ENCODE results near the gene TAF1L. TPM values are rescaled to one million over a fixed set of nuclear protein-coding genes. Genes with fewer than 3 reads are reported as not detected.
A peak's percentile ranks its signal among the peaks of the same experiment; 100 is the strongest.

Gene TAF1L
- total and polyA plus RNA-seq, 8 donors: not detected

DNA sequence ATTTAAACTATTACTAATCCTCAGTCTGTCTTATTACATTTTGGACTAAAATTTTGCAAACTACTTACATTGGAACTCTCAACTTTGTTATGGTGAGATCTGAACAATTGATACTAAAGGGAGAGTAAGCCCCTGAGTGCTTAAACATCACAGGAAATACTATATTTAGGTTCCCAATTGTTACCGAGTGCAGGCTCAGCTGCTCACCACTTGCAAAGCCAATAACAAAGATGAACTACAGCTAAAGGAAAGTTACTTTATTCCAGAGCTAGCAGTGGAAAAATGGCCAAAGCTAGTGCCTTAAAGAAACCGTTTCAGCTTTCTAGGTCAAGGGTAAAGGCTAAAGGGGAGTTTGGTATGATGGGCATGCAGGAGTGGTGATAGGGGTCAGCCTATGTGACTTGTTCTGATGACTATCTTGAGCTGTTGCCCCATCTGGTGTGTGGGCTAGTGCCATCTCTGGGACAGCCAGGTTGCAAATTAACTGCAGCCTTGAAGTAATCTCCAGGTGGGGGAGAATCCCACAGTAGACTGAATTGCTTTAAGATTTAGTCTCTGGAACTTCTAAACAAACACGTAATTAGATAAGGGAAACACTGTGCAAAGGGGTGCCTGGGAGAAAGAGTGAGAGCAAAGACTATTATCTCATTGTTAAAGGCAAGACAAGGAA lies 54.7 kb downstream of the TAF1L start:
- no peaks in the 10 kb centered on the region for H3K36me3 ChIP-seq
- H3K9me3 ChIP-seq: no peaks in the 10 kb centered on the region
- no peak for TF ChIP-seq EP300 (IDR thresholded peaks at IDR 0.05)
- TF ChIP-seq POLR2AphosphoS5 (IDR thresholded peaks at IDR 0.05): no peak
- TF ChIP-seq POLR2A (IDR thresholded peaks at IDR 0.05): no peak
- TF ChIP-seq, protein P1, sequence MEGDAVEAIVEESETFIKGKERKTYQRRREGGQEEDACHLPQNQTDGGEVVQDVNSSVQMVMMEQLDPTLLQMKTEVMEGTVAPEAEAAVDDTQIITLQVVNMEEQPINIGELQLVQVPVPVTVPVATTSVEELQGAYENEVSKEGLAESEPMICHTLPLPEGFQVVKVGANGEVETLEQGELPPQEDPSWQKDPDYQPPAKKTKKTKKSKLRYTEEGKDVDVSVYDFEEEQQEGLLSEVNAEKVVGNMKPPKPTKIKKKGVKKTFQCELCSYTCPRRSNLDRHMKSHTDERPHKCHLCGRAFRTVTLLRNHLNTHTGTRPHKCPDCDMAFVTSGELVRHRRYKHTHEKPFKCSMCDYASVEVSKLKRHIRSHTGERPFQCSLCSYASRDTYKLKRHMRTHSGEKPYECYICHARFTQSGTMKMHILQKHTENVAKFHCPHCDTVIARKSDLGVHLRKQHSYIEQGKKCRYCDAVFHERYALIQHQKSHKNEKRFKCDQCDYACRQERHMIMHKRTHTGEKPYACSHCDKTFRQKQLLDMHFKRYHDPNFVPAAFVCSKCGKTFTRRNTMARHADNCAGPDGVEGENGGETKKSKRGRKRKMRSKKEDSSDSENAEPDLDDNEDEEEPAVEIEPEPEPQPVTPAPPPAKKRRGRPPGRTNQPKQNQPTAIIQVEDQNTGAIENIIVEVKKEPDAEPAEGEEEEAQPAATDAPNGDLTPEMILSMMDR (IDR thresholded peaks at IDR 0.05): no peak
- H3K27me3 ChIP-seq: peaks cover 0 to 10% (median 0%) of the 10 kb centered on the region in 3 donors
- peaks cover 0 to 8% (median 3%) of the 10 kb centered on the region in 4 donors for H3K4me1 ChIP-seq
- intact Hi-C loops (cut with DNase I; ENCODE audit: low total_unique reads): loop anchor here (5.0 kb wide), 2 partner anchors 203 to 387 kb away; no protein-coding TSS in a partner anchor
- H3K4me3 ChIP-seq: no peak overlapping the region
- 6 to 16% (median 12%) methylated on average over 3 of the region's 3 CpGs for WGBS, 5 donors
- H3K27ac ChIP-seq: no peak overlapping the region
- DNase-seq: no peak

DNA sequence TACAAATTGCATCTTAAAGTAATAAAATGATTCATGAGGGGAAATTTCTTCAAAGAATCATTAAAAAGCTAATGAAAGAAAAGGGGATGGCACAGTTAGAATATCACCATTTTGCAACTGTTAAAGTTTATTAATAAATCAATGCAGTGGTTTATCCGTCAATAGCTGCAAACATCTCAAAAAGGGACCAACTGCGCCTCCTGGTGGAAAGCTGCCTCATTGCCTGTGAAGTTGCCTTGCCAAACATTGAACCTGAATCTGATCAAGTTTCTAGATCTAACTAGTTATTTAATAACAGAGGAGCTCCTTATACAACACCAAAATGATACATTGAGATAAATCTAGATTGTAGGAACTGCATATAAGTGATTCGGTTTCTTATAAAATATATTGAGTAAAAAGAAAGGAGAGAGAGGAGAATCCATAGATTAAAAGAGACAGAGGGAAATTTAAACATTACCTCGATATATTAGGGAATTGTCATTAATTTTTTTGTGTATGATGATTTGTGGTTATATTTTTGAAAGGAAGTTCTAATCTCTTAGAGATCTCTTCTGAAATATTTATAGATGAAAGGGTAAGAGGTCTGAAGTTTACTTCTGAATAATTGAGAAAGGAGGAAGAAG lies 55.6 kb downstream of the TAF1L start:
- Histone ChIP-seq H3K27me3 (peaks cover 0 to 9% (median 0%) of the 10 kb centered on the region in 3 donors), H3K9me3 (no peaks in the 10 kb centered on the region), H3K4me3 (no peak overlapping the region), H3K27ac (no peak overlapping the region), H3K36me3 (no peaks in the 10 kb centered on the region), H3K4me1 (peaks cover 0 to 8% (median 3%) of the 10 kb centered on the region in 4 donors)
- 17 to 22% (median 20%) methylated on average over 4 of the region's 4 CpGs for whole genome bisulfite sequencing, 5 donors
- peak; percentile 82 to 83 for DNase-seq
- TF ChIP-seq, protein P1 (IDR thresholded peaks at IDR 0.05): peak in 5 of 7 experiments; percentile 57 to 90 (median 86)
- TF ChIP-seq EP300 (IDR thresholded peaks at IDR 0.05): no peak
- intact Hi-C loops (cut with DNase I; ENCODE audit: low total_unique reads): loop anchor here (5.0 kb wide), 2 partner anchors 203 to 387 kb away; no protein-coding TSS in a partner anchor

Other genes with a start within 250 kb of the TAF1L start
- gene RIGI, start 109.5 kb downstream of the TAF1L start, total RNA-seq: 10 to 100 TPM in 2 of 5 donors, 1 to 10 TPM in 3; 1.7 to 14.9 (median 3.1) TPM
- gene RIGI, start 109.5 kb downstream of the TAF1L start, polyA plus RNA-seq: 1 to 10 TPM; 3.1 to 3.9 (median 3.8) TPM
- gene SMIM27, start 83.3 kb downstream of the TAF1L start, total RNA-seq: 10 to 100 TPM in 2 of 5 donors, 1 to 10 TPM in 1, not detected in 2; 2.4 to 21.4 (median 10.7) TPM
- 10 to 100 TPM in 2 of 3 donors, 1 to 10 TPM in 1; 6.7 to 14.2 (median 12.5) TPM for gene SMIM27, start 83.3 kb downstream of the TAF1L start, polyA plus RNA-seq
- gene TOPORS, start 83.1 kb downstream of the TAF1L start, total RNA-seq: 10 to 100 TPM in 3 of 5 donors, 1 to 10 TPM in 2; 3.2 to 45.9 (median 25.1) TPM
- gene TOPORS, start 83.1 kb downstream of the TAF1L start, polyA plus RNA-seq: 1 to 10 TPM; 4.2 to 5.7 (median 5.4) TPM
- 10 to 100 TPM in 4 of 5 donors, 1 to 10 TPM in 1; 1.2 to 94.7 (median 43.3) TPM for gene NDUFB6, start 62.5 kb downstream of the TAF1L start, total RNA-seq
- gene NDUFB6, start 62.5 kb downstream of the TAF1L start, polyA plus RNA-seq: 10 to 100 TPM; 41.1 to 63.6 (median 46.4) TPM
- gene TMEM215, start 147.9 kb upstream of the TAF1L start, total RNA-seq: not detected
- not detected for gene TMEM215, start 147.9 kb upstream of the TAF1L start, polyA plus RNA-seq

Measured in stomach (tissue), 9 donors.